ENCODE results near the gene CHKB. TPM values are rescaled to one million over a fixed set of nuclear protein-coding genes. Genes with fewer than 3 reads are reported as not detected.

The CHKB gene
- total RNA-seq, 1 donor from 2014 or later, result 50.4 TPM

DNA sequence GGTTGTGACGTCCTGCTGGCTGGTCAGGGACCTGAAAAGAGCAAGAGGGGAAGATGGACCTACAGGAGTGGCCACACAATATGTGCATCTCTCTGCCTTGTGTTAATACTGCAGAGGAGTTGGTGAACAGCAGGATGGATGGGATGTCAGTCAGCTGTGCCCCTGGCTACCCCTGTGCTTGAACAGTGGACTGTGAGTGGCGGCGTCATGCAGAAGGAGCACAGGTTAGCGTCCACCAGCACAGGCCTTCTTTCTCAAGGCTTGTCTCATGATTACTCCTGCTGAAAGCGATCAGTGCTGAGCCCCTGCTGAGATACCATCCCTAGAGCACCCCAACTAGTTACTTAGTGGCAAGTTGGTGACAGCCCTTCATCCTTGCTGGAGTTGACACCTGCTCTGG is 3.8 kb upstream of the CHKB start:
- no peak overlapping the region for H3K4me3 ChIP-seq (ENCODE audit: low read depth, low read length)
- TF ChIP-seq, protein P1, sequence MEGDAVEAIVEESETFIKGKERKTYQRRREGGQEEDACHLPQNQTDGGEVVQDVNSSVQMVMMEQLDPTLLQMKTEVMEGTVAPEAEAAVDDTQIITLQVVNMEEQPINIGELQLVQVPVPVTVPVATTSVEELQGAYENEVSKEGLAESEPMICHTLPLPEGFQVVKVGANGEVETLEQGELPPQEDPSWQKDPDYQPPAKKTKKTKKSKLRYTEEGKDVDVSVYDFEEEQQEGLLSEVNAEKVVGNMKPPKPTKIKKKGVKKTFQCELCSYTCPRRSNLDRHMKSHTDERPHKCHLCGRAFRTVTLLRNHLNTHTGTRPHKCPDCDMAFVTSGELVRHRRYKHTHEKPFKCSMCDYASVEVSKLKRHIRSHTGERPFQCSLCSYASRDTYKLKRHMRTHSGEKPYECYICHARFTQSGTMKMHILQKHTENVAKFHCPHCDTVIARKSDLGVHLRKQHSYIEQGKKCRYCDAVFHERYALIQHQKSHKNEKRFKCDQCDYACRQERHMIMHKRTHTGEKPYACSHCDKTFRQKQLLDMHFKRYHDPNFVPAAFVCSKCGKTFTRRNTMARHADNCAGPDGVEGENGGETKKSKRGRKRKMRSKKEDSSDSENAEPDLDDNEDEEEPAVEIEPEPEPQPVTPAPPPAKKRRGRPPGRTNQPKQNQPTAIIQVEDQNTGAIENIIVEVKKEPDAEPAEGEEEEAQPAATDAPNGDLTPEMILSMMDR (conservative IDR thresholded peaks at IDR 0.05; ENCODE audit: low read depth, low read length), result no peak
- DNase-seq (ENCODE audit: low read depth), result no peak

DNA sequence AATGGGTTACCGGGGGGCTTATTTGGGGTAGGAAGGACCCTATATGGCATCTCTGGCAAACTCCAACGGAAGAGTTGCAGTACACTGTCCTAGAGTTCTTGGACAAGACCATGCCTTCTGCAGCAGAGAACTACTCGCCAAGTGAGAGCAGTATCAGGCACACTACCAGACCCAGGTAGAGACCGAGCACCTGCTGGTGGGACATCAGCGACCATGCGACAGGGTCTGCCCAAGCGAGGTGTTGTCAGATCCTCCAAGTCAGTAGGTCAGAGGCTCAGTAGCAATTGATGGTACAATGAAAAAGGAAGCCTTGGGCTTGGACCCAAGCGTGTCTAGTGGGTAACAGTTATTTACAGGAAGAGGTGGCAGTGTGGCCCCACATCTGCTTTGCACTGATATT is 3.1 kb upstream of the CHKB start:
- DNase-seq (ENCODE audit: low read depth), result no peak
- TF ChIP-seq, protein P1 (conservative IDR thresholded peaks at IDR 0.05; ENCODE audit: low read depth, low read length), result no peak
- H3K4me3 ChIP-seq (ENCODE audit: low read depth, low read length), result no peak overlapping the region

DNA sequence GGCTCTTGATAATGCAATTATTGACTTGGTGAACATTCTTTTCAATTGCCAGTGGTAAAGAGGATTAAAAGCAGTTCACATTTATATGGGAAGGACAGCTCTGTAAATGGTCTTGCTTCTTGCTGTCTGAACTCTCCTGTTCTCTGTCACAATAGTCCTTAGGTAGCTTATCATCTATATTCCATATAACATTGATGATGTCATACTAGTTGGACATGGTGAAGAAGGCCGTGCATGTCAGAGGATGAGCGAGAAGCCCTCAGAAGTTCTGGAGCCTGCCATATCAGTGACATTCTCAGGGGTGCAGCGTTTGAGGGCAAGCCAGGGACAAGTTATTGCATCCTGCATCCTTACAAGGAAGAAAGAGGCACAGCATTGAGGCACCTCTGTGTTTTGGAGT is 2.6 kb upstream of the CHKB start:
- TF ChIP-seq, protein P1 (conservative IDR thresholded peaks at IDR 0.05; ENCODE audit: low read depth, low read length), result no peak

DNA sequence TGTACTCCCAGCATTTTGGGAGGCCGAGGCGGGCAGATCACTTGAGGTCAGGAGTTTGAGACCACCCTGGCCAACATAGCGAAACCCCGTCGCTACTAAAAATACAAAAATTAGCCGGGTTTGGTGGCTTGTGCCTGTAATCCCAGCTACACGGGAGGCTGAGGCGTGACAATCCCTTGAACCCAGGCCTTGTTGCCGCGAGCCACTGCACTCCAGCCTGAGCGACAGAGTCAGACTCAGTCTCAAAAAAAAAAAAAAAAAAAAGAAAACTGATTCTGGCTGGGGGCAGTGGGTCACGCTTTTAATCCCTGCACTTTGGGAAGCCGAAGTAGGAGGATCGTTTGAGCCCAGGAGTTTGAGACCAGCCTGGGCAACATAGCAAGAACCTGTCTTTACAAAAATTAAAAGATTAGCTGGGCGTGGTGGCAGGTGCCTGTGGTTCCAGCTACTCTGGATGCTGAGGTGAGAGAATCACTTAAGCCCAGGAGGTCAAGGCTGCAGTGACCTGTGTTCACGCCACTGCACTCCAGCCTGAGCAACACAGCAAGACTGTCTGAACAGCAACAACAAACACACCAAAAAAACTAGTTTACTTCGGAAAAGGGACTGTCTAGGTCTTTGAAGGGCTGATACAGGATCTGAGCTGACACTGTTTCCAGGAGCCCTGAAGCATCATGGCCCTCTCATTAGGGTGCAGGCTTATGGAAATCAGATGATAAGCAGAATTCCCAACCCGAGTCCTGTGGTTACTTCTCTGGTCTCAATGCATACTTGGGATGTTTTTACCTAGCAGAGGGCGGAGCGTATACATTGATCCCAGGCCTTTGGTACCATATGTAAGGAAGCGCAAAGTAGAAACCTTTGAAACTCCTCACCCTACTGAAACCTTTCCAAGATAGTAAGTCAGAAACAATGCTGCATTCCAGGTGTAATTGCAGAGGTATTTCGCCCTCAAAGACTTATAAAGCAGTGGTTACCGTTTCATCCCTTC is 1.8 kb upstream of the CHKB start:
- TF ChIP-seq, protein P1 (conservative IDR thresholded peaks at IDR 0.05; ENCODE audit: low read depth, low read length), result no peak
- no peak for DNase-seq (ENCODE audit: low read depth)
- no peak overlapping the region for H3K4me3 ChIP-seq (ENCODE audit: low read depth, low read length)

More for the DNA sequence above, 2.6 kb upstream of the CHKB start:
- no peak for DNase-seq (ENCODE audit: low read depth)
- H3K4me3 ChIP-seq (ENCODE audit: low read depth, low read length), result no peak overlapping the region

DNA sequence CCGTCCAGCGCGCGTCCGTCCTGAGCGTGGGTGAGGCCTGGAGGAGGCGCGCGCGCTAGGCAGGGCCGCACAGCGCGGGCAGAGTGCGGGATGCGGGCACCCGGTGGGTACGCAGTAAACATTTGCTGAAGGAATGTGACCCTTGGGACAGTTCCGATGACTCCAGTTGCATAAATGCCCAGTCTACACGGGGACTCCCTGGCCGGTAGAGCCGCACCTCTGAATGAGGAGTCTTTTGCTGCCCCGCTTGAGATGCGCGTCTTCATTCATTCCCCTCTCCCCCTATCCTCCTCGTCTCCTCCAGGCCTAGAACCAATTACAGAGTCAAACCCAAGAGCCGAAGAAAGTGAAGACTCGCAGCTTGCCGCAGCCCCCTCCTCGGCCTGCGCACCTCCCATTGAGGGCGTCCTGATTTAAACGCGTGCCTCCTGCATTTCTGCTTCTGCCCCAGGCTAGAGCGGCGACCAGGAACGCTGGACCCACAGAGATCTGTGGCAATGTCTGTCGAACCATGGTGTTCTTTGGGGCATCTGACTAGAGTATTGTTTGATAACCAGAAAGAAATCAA is 729 bp upstream of the CHKB start:
- H3K4me3 ChIP-seq (ENCODE audit: low read depth, low read length), result peak overlapping the region; percentile 86

DNA sequence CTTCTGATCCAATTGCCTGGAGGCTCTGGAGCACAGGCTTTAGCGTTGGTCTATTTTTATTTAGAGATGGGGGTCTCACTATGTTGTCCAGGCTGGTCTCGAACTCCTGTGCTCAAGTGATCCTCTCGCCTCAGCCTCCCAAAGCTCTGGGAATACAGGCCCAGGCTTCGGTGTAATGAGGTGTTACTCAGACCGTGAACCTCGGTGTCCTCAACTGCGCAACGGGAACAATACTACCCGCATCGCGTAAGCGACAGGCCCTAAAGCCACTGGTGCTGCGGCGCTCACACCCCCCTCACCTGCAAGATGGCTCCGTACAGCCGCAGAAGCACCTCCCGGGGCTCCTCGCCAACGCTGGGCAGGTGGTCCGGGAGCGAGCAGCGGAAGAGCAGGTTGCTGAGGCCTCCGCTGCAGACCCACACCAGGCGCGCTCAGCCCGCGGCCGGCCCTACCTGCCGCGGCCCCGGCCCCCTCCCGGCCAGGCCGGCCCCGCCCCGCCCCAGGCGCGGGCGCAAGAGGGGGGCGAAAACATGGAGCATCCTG is 628 bp downstream of the CHKB start:
- H3K4me3 ChIP-seq (ENCODE audit: low read depth, low read length), result peak overlapping the region; percentile 86
- TF ChIP-seq, protein P1 (conservative IDR thresholded peaks at IDR 0.05; ENCODE audit: low read depth, low read length), result no peak
- DNase-seq (ENCODE audit: low read depth), result no peak

More for the DNA sequence above, 729 bp upstream of the CHKB start:
- TF ChIP-seq, protein P1 (conservative IDR thresholded peaks at IDR 0.05; ENCODE audit: low read depth, low read length), result peak; percentile 30
- DNase-seq (ENCODE audit: low read depth), result no peak
